GM19468 (cell line): ENCODE results near the gene PPP6R1.

Source experiments
- ATAC-seq: cut with Tn5 transposase; IDR thresholded peaks from one replicate; pipeline ENCODE4 v1.9.1; 2021; ENCODE audit warnings: mild to moderate bottlenecking, moderate library complexity, moderate number of reproducible peaks; ENCODE audit not compliant: unreplicated experiment; ENCODE audit errors: extremely low read depth

Gene PPP6R1

GRCh38 chr19:55197528-55197927, 61.3 kb downstream of the PPP6R1 start:
- no peak for ATAC-seq

- no peak for ATAC-seq
These were observed 62.0 kb downstream of the PPP6R1 start for GRCh38 chr19:55196803-55197202.

GRCh38 chr19:55193481-55193880, 65.3 kb downstream of the PPP6R1 start:
- ATAC-seq, result no peak

- ATAC-seq, result no peak
These were observed 69.4 kb downstream of the PPP6R1 start for GRCh38 chr19:55189403-55189835.

GRCh38 chr19:55188625-55189024, 70.2 kb downstream of the PPP6R1 start:
- ATAC-seq, result no peak

- no peak for ATAC-seq
These were observed 72.7 kb downstream of the PPP6R1 start for GRCh38 chr19:55186080-55186479.

GRCh38 chr19:55181740-55182139, 77.1 kb downstream of the PPP6R1 start:
- ATAC-seq, result no peak
